B cell (primary cell): ENCODE data around the gene ADORA2B. TPM values are rescaled to one million over a fixed set of nuclear protein-coding genes. Genes with fewer than 3 reads are reported as not detected.
"Not testable (repeated sequence)": the region's sequence is repeated elsewhere in the genome, so short reads cannot be mapped to it uniquely, and the experiment has no call there.

Experiments
- ATAC-seq: fragments of 200-7000 bp; cut with Tn5 transposase; one replicate; pipeline ENCODE4 v1.10.0; 2021; ENCODE audit warnings: low read depth, mild to moderate bottlenecking, moderate number of reproducible peaks, moderate library complexity
- CTCF ChIA-PET: fragments of 350-600 bp; sonication (Branson Sonifier 250); formaldehyde crosslinking; loops from one replicate; lab custom pipeline; 2021; ENCODE audit warnings: antibody characterized with exemption, inconsistent platforms; lab: Charles Lee
- POLR2A ChIA-PET: fragments of 350-600 bp; sonication (Branson Sonifier 250); formaldehyde crosslinking; loops from one replicate; lab custom pipeline; 2021; ENCODE audit warnings: antibody characterized with exemption; lab: Charles Lee
- DNase-seq: peaks from one replicate; pipeline ENCODE4 v3.0.0; 2013
- H2AFZ ChIP-seq: 2 replicates; pipeline ENCODE4 v1.6.1; 2012; ENCODE audit warnings: mild to moderate bottlenecking, low read depth, low read length; ENCODE audit not compliant: insufficient read depth, poor library complexity, severe bottlenecking
- H3K27ac ChIP-seq, 2 donors: 1 replicate in 1 of 2; 2 replicates in 1 of 2; pipeline ENCODE4 v1.5.1; 2012 to 2013; ENCODE audit warnings: low read length in 2 of 2, mild to moderate bottlenecking in 2 of 2, moderate library complexity in 1 of 2
- H3K27me3 ChIP-seq, 4 experiments: fragments of 200-600 bp in 1 of 4; sonication (generic) in 1 of 4; replicated peaks in 1 of 4; 1 replicate in 2 of 4; 2 replicates in 2 of 4; pipeline versions ENCODE4 v1.6.1 to v1.7.0; 2013 to 2016; ENCODE audit warnings: low read length in 3 of 4, mild to moderate bottlenecking in 2 of 4, mixed read lengths in 1 of 4, moderate library complexity in 1 of 4; ENCODE audit not compliant: insufficient read depth in 4 of 4, control insufficient read depth in 3 of 4; ENCODE audit errors: control extremely low read depth in 1 of 4
- H3K36me3 ChIP-seq, 2 experiments: replicated peaks in 1 of 2; 1 replicate in 1 of 2; 2 replicates in 1 of 2; pipeline versions ENCODE4 v1.6.1 to v1.7.1; 2013; ENCODE audit warnings: low read length in 1 of 2; ENCODE audit not compliant: insufficient read depth in 2 of 2, control insufficient read depth in 1 of 2; ENCODE audit errors: control extremely low read depth in 1 of 2, extremely low read depth in 1 of 2
- H3K4me1 ChIP-seq, 2 donors: fragments of 200-600 bp in 1 of 2; sonication (generic) in 1 of 2; 1 replicate in 1 of 2; 2 replicates in 1 of 2; pipeline versions ENCODE4 v1.5.1 to v1.6.1; 2013 to 2017; ENCODE audit warnings: low read length in 2 of 2; ENCODE audit not compliant: control insufficient read depth in 2 of 2, insufficient read depth in 2 of 2
- H3K4me2 ChIP-seq: replicated peaks from 2 replicates; pipeline ENCODE3; 2012; ENCODE audit warnings: mild to moderate bottlenecking, low read depth, low read length; ENCODE audit not compliant: poor library complexity, severe bottlenecking
- H3K4me3 ChIP-seq, 5 experiments: fragments of 200-600 bp in 1 of 5; sonication (generic) in 1 of 5; 1 replicate in 3 of 5; 2 replicates in 2 of 5; pipeline versions ENCODE4 v1.5.1 to v1.7.0; 2011 to 2016; ENCODE audit warnings: low read length in 4 of 5, mild to moderate bottlenecking in 4 of 5, low read depth in 2 of 5, control low read depth in 1 of 5, moderate library complexity in 1 of 5; ENCODE audit not compliant: insufficient read depth in 1 of 5; ENCODE audit errors: control extremely low read depth in 1 of 5, extremely low read depth in 1 of 5
- H3K79me2 ChIP-seq: fragments of 200-600 bp; sonication (generic); one replicate; pipeline ENCODE4 v1.6.0; 2016; ENCODE audit warnings: low read length; ENCODE audit not compliant: control insufficient read depth, insufficient read depth
- H3K9ac ChIP-seq: fragments of 200-600 bp; sonication (generic); 2 replicates; pipeline ENCODE4 v1.6.1; 2017; ENCODE audit warnings: mild to moderate bottlenecking, low read length, moderate library complexity
- H3K9me3 ChIP-seq, 3 donors: one replicate each; pipeline versions ENCODE4 v1.6.1 to v1.7.1; 2013; ENCODE audit warnings: low read length in 2 of 3; ENCODE audit not compliant: control insufficient read depth in 2 of 3, insufficient read depth in 1 of 3; ENCODE audit errors: control extremely low read depth in 1 of 3
- H4K20me1 ChIP-seq: 2 replicates; pipeline ENCODE4 v1.6.0; 2012; ENCODE audit warnings: mild to moderate bottlenecking, low read length; ENCODE audit not compliant: insufficient read depth, control insufficient read depth, poor library complexity, severe bottlenecking
- H3K27ac Mint-ChIP-seq: one replicate; pipeline ENCODE4 v1.8.0; 2021; ENCODE audit warnings: mixed read lengths
- H3K27me3 Mint-ChIP-seq: one replicate; pipeline ENCODE4 v1.8.0; 2021; ENCODE audit warnings: mixed read lengths
- H3K4me1 Mint-ChIP-seq: one replicate; pipeline ENCODE4 v1.8.0; 2021; ENCODE audit warnings: mixed read lengths
- H3K4me3 Mint-ChIP-seq: one replicate; pipeline ENCODE4 v1.8.0; 2021; ENCODE audit warnings: mixed read lengths
- H3K9me3 Mint-ChIP-seq: one replicate; pipeline ENCODE4 v1.8.0; 2022; ENCODE audit warnings: mixed read lengths; ENCODE audit not compliant: insufficient read depth
- EZH2 ChIP-seq: IDR thresholded peaks from 2 replicates; pipeline ENCODE4 v1.6.1; 2012; ENCODE audit warnings: borderline replicate concordance, low read depth, mild to moderate bottlenecking, moderate library complexity, low read length; ENCODE audit not compliant: insufficient read depth, poor library complexity, severe bottlenecking
- WGBS: methylation state at CpG from one replicate; pipeline ENCODE4 v1.1.5; 2013; ENCODE audit warnings: missing lambda C conversion rate; ENCODE audit not compliant: insufficient coverage; 5-methylcytosine and 5-hydroxymethylcytosine counted together
- intact Hi-C: fragments of 100-400 bp; cut with micrococcal nuclease; formaldehyde crosslinking; loops from one replicate; pipeline ENCODE4 v1.10.0; 2022
- polyA plus RNA-seq: library from polyadenylated mRNA; depleted of rRNA; stranded (reverse); fragments of >200 nt; gene quantifications from 2 replicates; pipeline ENCODE4 v1.2.3, GENCODE V29; 2012
- total RNA-seq, 2 donors: library from RNA; stranded (reverse); fragments of 120-200 nt in 1 of 2; gene quantifications; 1 replicate in 1 of 2; 2 replicates in 1 of 2; pipeline versions ENCODE4 v1.2.3 to v1.2.4, GENCODE V29; 2013 to 2022
- TF ChIP-seq, protein P1 (sequence below): fragments of 200-600 bp; IDR thresholded peaks from one replicate; pipeline ENCODE4 v1.8.0; 2022; ENCODE audit warnings: antibody characterized with exemption, mild to moderate bottlenecking

The ADORA2B gene
- total and polyA plus RNA-seq, 2 donors (not counting 1 experiment from before 2014, with no cell fraction given) = not detected

DNA sequence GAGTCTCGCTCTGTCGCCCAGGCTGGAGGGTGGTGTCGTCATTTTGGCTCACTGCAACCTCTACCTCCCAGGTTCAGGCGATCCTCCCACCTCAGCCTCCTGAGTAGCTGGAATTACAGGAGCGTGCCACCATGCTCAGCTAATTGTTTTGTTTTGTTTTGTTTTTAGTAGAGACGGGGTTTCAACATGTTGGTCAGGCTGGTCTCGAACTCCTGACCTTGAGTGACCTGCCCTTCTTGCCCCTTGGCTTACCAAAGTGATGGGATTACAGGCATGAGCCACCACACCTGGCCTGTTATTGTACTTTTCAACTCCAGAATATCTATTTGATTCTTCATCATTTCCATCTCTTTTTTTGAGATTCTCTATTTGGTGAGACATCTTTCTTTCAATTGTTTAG, 9.0 kb upstream of the ADORA2B start:
- no peak overlapping the region for H3K4me3 ChIP-seq
- intact Hi-C loops = no loop called here
- H3K27me3 ChIP-seq = peaks cover 0 to 2% (median 0%) of the 10 kb centered on the region in 4 experiments
- H3K79me2 ChIP-seq = no peaks in the 10 kb centered on the region
- DNase-seq = no peak
- H4K20me1 ChIP-seq = no peaks in the 10 kb centered on the region
- no peaks in the 10 kb centered on the region for H3K36me3 ChIP-seq
- no peak overlapping the region for H3K27ac ChIP-seq
- no peak overlapping the region for H3K4me2 ChIP-seq
- H3K4me1 Mint-ChIP-seq = no peaks in the 10 kb centered on the region
- ChIA-PET POLR2A (no interaction called here), CTCF (no interaction called here)
- no peaks in the 10 kb centered on the region for H3K9me3 Mint-ChIP-seq
- H3K4me3 Mint-ChIP-seq = no peak overlapping the region
- no peaks in the 10 kb centered on the region for H3K4me1 ChIP-seq
- H2AFZ ChIP-seq = no peak overlapping the region
- TF ChIP-seq, protein P1, sequence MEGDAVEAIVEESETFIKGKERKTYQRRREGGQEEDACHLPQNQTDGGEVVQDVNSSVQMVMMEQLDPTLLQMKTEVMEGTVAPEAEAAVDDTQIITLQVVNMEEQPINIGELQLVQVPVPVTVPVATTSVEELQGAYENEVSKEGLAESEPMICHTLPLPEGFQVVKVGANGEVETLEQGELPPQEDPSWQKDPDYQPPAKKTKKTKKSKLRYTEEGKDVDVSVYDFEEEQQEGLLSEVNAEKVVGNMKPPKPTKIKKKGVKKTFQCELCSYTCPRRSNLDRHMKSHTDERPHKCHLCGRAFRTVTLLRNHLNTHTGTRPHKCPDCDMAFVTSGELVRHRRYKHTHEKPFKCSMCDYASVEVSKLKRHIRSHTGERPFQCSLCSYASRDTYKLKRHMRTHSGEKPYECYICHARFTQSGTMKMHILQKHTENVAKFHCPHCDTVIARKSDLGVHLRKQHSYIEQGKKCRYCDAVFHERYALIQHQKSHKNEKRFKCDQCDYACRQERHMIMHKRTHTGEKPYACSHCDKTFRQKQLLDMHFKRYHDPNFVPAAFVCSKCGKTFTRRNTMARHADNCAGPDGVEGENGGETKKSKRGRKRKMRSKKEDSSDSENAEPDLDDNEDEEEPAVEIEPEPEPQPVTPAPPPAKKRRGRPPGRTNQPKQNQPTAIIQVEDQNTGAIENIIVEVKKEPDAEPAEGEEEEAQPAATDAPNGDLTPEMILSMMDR = no peak
- no peak for TF ChIP-seq EZH2
- 79% methylated on average over 2 of the region's 7 CpGs for WGBS
- H3K27me3 Mint-ChIP-seq = peaks cover 4% of the 10 kb centered on the region
- no peaks in the 10 kb centered on the region for H3K9me3 ChIP-seq
- no peak overlapping the region for H3K27ac Mint-ChIP-seq
- no peak for ATAC-seq
- no peak overlapping the region for H3K9ac ChIP-seq

DNA sequence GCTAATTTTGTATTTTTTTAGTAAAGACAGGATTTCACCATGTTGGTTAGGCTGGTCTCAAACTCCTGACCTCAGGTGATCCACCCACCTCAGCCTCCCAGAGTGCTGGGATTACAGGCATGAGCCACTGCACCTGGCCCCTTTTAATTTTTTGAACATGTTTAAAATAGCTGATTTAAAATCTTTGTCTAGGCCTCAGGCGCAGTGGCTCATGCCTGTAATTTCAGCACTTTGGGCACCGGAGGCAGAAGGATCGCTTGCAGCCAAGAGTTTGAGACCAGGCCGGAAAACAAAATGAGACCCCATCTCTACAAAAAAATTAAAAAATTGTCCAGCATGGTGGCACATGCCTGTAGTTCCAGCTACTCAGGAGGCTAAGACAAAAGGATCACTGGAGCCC, 8.4 kb upstream of the ADORA2B start:
- intact Hi-C loops, H3K27ac ChIP-seq, H3K27me3 Mint-ChIP-seq, DNase-seq, CTCF ChIA-PET, H2AFZ ChIP-seq, H3K9me3 Mint-ChIP-seq, H3K9me3 ChIP-seq, H4K20me1 ChIP-seq, H3K4me3 ChIP-seq, H3K79me2 ChIP-seq, H3K27me3 ChIP-seq, ATAC-seq, H3K9ac ChIP-seq, H3K4me1 Mint-ChIP-seq, H3K27ac Mint-ChIP-seq, H3K4me2 ChIP-seq, POLR2A ChIA-PET, H3K36me3 ChIP-seq, H3K4me1 ChIP-seq, H3K4me3 Mint-ChIP-seq: not testable (repeated sequence)
- WGBS = 92% methylated on average over 4 of the region's 4 CpGs
